Keratinocyte (primary cell): ENCODE measurements around the gene SIGLEC1.

Experiments used
- CTCF ChIP-seq, 3 experiments: IDR thresholded peaks in 1 of 3; conservative IDR thresholded peaks in 1 of 3; optimal IDR thresholded peaks in 1 of 3; 2 replicates in 2 of 3; 3 replicates in 1 of 3; pipeline versions ENCODE3 to v1.5.1; 2011; ENCODE audit warnings: low read length in 3 of 3, mild to moderate bottlenecking in 3 of 3, moderate library complexity in 2 of 3, control low read depth in 1 of 3, inconsistent platforms in 1 of 3; ENCODE audit not compliant: insufficient read depth in 2 of 3; ENCODE audit errors: extremely low read depth in 1 of 3
- EZH2 ChIP-seq: IDR thresholded peaks from one replicate; pipeline ENCODE4 v1.6.1; 2012; ENCODE audit warnings: inconsistent platforms, mild to moderate bottlenecking, low read length, moderate library complexity

- TF ChIP-seq CTCF (optimal IDR thresholded peaks at IDR 0.05 in 1 of 3, IDR thresholded peaks at IDR 0.05 in 1 of 3, conservative IDR thresholded peaks at IDR 0.05 in 1 of 3; ENCODE audit: extremely low read depth in 1 of 3, insufficient read depth in 2 of 3, low read length in 3 of 3) (no peak), EZH2 (no peak)
These were observed 33.3 kb downstream of the SIGLEC1 start for GRCh38 chr20:3678856-3679720.
